VCaP (cell line): Measurements from ENCODE around the gene HFE.
"Not testable (repeated sequence)": the region's sequence is repeated elsewhere in the genome, so short reads cannot be mapped to it uniquely, and the experiment has no call there.

ENCODE experiments used
- H3K27ac ChIP-seq: fragments of 450-650 bp; 2 replicates; pipeline ENCODE4 v1.5.1; 2017
- TF ChIP-seq, protein P1 (sequence below): fragments of 450-650 bp; conservative IDR thresholded peaks from 2 replicates; pipeline ENCODE4 v1.5.1; 2017; ENCODE audit warnings: mild to moderate bottlenecking, moderate library complexity

Gene HFE

GRCh38 chr6:26109772-26110171, 22.5 kb downstream of the HFE start:
- TF ChIP-seq, protein P1, sequence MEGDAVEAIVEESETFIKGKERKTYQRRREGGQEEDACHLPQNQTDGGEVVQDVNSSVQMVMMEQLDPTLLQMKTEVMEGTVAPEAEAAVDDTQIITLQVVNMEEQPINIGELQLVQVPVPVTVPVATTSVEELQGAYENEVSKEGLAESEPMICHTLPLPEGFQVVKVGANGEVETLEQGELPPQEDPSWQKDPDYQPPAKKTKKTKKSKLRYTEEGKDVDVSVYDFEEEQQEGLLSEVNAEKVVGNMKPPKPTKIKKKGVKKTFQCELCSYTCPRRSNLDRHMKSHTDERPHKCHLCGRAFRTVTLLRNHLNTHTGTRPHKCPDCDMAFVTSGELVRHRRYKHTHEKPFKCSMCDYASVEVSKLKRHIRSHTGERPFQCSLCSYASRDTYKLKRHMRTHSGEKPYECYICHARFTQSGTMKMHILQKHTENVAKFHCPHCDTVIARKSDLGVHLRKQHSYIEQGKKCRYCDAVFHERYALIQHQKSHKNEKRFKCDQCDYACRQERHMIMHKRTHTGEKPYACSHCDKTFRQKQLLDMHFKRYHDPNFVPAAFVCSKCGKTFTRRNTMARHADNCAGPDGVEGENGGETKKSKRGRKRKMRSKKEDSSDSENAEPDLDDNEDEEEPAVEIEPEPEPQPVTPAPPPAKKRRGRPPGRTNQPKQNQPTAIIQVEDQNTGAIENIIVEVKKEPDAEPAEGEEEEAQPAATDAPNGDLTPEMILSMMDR, result no peak
- no peak overlapping the region for H3K27ac ChIP-seq

- TF ChIP-seq, protein P1, result no peak
- no peak overlapping the region for H3K27ac ChIP-seq
Observed at GRCh38 chr6:26113570-26113969, 26.3 kb downstream of the HFE start.

DNA sequence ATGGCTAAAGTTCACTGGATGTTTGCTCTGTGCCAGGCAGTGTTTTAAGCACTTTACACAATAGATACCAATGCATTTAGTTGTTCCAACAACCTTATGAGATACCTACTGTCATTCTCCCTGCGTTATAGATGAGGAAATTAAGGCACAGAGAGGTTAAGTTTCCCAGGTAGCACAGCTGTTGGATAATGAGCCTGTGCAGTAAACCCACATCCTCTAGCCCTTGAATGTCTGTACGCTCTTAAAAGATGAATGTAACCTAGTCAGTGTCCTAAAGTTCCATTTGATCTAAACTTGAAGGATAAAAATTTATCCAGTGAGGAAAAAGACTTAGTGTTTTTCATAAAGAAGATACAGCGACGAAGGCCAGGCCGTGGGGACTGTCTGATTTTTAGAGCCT, 28.0 kb downstream of the HFE start:
- TF ChIP-seq, protein P1, result no peak

DNA sequence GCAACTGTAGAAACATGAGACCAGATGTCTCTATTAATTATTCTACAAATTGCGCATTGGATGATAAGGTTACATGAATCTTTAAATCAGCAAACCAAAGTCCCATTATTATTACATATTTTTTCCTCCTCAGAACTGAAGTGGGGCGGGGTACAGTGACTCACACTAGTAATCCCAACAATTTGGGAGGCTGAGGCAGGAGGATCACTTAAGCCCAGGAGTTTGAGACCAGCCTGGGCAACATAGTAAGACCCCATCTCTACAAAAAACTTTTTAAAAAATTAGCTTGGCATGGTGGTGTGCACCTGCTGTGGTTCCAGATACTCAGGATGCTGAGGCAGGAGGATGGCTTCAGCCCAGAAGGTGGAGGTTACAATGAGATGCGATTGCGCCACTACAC, 29.0 kb downstream of the HFE start:
- TF ChIP-seq, protein P1, result no peak

More for the DNA sequence above, 28.0 kb downstream of the HFE start:
- H3K27ac ChIP-seq, result no peak overlapping the region

GRCh38 chr6:26118999-26119398, 31.8 kb downstream of the HFE start:
- no peak overlapping the region for H3K27ac ChIP-seq
- TF ChIP-seq, protein P1, result no peak

More for the DNA sequence above, 29.0 kb downstream of the HFE start:
- H3K27ac ChIP-seq, result no peak overlapping the region

DNA sequence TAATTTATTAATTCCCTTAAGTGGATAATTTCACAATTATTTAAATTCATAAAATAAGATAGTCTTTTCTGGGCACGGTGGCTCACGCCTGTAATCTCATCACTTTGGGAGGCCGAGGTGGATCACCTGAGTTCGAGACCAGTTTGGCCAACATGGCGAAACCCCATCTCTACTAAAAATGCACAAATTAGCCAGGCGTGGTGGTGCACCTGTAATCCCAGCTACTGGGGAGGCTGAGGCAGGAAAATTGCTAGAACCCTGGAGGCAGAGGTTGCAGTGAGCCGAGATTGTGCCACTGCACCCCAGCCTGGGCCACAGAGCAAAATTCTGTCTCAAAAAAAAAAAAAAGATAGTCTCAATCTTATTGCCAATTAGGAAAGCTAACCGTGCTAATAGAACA, 32.9 kb downstream of the HFE start:
- not testable (repeated sequence) for H3K27ac ChIP-seq

- H3K27ac ChIP-seq, result no peak overlapping the region
- TF ChIP-seq, protein P1, result no peak
Observed at GRCh38 chr6:26120807-26121140, 33.5 kb downstream of the HFE start.

GRCh38 chr6:26121141-26122004, 34.1 kb downstream of the HFE start:
- TF ChIP-seq, protein P1, result no peak
- H3K27ac ChIP-seq, result peak overlapping the region; percentile 89
